A549 treated with Hydrocortisone at 1 μM for 4 hours (cell line): Measurements from ENCODE around the gene CORO7. TPM values are rescaled to one million over a fixed set of nuclear protein-coding genes. Genes with fewer than 3 reads are reported as not detected.

ENCODE experiments used
- total RNA-seq: library from RNA; stranded (reverse); fragments of 200-300 nt; extraction: Qiagen RNA extraction; gene quantifications from 5 replicates; pipeline ENCODE4 v1.2.3, GENCODE V29; 2022

The CORO7 gene
- 13.1 to 18.8 TPM (median 18.2 TPM) in 5 replicates for total RNA-seq

DNA sequence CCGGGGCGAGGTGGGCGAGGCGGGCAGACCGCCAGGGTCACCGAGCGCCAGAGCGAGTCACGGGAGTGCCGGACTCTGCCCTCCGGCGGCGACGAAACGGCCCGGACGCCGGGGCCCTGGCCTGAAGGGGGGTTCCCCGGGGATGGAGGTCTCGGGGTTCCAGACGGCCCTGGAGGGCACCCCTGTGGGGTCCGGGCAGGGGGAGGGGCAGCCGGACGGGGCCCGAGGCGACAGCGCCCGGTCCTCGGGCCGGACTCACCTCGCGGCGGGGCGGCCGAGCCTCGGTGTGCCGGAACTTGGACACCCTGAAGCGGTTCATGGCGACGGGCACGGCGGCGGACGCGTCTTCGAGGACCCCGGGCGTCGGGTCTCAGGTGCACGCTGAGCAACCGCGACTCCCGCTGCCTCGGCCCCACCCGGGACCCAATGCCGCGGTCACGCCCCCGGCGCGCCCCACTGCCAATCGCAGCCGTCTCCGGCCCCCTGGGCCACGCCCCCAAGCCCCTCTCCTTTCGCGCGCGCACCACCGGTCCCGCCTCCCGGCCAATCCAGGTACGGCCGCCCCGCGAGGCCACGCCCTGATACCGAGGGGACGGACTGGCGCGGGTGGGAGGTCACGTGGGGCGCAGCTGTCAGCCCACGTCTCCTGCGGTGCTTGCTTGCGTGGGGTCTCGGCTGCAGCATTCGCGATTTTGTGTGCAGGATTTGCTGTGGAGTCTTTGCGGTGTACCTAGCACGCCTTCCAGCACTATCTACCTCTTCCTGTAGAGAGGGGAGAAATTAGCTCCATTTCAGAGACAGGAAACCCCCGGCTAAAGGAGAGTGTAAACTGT lies at the start of gene CORO7:
Gene CORO7 (minus strand): TSS at position 397 of the 833 bp plus-strand sequence. CDS start 78 bp downstream, at position 319.

GRCh38 chr16:4425378-4426020 lies 9.1 kb upstream of the CORO7 start, which contains the start of gene DNAJA3:
DNAJA3 (plus strand) TSS chr16:4425868; CDS start chr16:4425882, 14 bp downstream.

DNA sequence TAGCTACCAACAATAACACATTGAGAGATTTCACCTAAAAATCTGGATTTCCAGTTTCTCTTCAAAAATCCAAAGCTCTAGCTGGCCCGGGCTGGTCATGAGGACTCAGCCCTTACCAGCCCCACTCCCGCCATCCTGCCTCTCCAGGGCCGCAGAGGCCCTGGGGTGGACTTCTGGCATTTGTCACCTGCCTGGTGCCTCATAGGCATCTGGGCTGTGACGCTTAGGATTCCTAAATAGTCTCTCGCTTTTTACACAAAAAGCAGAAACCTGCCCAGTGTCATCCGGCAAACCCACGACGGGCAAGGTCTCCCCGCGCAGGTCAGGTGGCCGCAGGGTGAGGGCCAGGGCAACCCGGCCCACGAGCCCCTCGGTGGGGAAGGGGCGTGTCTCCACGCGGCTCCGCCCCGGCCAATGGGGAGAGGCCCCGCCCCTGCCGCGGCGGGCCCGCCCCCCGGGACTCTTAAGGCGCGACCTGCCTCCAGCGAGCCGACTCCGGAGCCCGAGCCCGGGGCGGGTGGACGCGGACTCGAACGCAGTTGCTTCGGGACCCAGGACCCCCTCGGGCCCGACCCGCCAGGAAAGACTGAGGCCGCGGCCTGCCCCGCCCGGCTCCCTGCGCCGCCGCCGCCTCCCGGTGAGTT lies 44.9 kb downstream of the CORO7 start, which contains the start of gene VASN:
Gene VASN (plus strand): TSS at position 492 of the 644 bp plus-strand sequence. CDS start 9,030 bp downstream, outside the sequence.

DNA sequence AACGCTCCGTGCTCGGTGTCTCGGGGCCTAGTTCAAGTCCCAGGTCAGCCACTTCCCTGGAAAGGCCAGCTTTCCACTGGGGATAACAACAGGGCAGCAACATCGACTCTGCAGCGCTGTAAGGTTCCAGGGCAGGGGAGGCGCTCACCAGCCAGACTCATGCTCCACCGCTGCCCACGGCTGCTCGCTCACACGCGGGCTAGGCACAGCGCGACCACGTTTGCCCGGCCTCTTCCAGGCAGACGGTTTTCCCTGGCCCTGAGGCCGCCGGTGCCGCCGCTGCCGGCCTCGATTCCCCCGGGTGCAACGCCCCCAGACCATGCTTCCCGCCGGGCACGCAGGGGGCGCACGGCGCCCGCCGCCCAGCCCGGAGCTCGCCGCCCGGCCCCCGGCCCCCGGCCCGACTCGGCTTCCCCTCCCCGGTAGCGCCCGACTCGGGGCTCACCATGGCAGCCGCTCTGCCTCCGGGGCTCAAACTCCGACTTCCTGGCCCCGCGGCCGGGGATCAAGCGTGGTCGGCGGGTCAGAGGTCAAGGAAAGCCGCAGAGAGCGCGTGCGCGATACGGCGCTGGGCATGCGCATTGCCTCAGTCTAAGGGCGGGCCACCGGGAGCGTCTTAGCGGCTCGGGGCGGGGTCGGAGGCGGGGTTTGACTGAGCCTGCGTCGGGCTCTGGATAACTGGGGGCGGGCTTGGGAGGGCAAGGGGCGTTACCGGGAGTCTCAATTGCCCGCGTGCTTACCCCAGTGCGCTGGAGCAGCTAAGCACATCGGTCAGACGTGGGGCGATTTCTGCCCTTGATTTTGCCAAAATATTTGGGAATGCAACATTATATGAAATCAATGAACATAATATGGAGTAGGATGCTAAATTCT lies 65.4 kb downstream of the CORO7 start, which contains the start of gene PAM16:
Gene PAM16 (minus strand): TSS at position 535 of the 873 bp plus-strand sequence. CDS start 87 bp downstream, at position 448.

GRCh38 chr16:4315186-4316107 lies 100.9 kb downstream of the CORO7 start, which contains the start of gene GLIS2:
GLIS2 (plus strand) TSS chr16:4316067; CDS start chr16:4332281, 16,214 bp downstream.

Other genes starting within 250 kb of the CORO7 start
- 0.03 to 0.08 TPM (median 0.06 TPM) in 5 replicates for gene SRL, start 174.5 kb downstream of the CORO7 start, total RNA-seq
- 12.8 to 16.9 TPM (median 14.4 TPM) in 5 replicates for gene TFAP4, start 143.6 kb downstream of the CORO7 start, total RNA-seq
- gene GLIS2, start 100.5 kb downstream of the CORO7 start, total RNA-seq: 22.2 to 27.5 TPM (median 25.3 TPM) in 5 replicates
- gene PAM16, start 65.3 kb downstream of the CORO7 start, total RNA-seq: 52.1 to 77.7 TPM (median 77.1 TPM) in 5 replicates
- gene VASN, start 44.7 kb downstream of the CORO7 start, total RNA-seq: 4.0 to 6.0 TPM (median 5.5 TPM) in 5 replicates
- gene DNAJA3, start 9.3 kb upstream of the CORO7 start, total RNA-seq: 67.9 to 70.4 TPM (median 68.8 TPM) in 5 replicates
- gene NMRAL1, start 58.0 kb upstream of the CORO7 start, total RNA-seq: 42.5 to 48.7 TPM (median 46.5 TPM) in 5 replicates
- 57.4 to 69.7 TPM (median 64.8 TPM) in 5 replicates for gene HMOX2, start 59.8 kb upstream of the CORO7 start, total RNA-seq
- 12.7 to 14.8 TPM (median 14.1 TPM) in 5 replicates for gene CDIP1, start 122.2 kb upstream of the CORO7 start, total RNA-seq
- 0.05 to 0.08 TPM (median 0.06 TPM) in 4 of 5 replicates, not detected in the other for gene C16orf96, start 139.7 kb upstream of the CORO7 start, total RNA-seq
- gene UBALD1, start 198.3 kb upstream of the CORO7 start, total RNA-seq: 36.7 to 60.9 TPM (median 55.0 TPM) in 5 replicates
- gene MGRN1, start 208.2 kb upstream of the CORO7 start, total RNA-seq: 40.2 to 44.2 TPM (median 42.4 TPM) in 5 replicates